HG03457 (cell line): ENCODE results near the gene RIPK1.

Source experiments
- ATAC-seq: cut with Tn5 transposase; IDR thresholded peaks from one replicate; pipeline ENCODE4 v1.9.1; 2021; ENCODE audit warnings: moderate number of reproducible peaks; ENCODE audit not compliant: unreplicated experiment

The RIPK1 gene

DNA sequence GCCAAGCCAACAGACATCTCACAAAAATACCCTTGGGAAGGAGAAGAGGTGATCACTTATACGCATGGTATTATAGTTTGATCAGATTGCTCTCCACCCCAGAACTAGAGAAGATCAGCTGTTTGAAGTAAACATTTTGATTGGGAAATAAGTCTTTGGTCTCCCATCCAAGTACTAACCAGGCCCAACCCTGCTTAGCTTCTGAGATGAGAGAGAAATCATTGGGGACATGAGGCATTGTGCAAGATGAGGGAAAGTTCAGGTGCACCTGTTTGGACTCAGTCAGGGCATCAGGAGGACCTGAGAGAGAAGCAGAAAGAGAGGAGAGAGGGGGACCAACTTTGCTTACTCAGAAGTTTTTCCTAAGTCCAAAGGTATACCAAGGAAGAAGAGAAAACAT lies 11.4 kb downstream of the RIPK1 start:
- ATAC-seq = no peak

DNA sequence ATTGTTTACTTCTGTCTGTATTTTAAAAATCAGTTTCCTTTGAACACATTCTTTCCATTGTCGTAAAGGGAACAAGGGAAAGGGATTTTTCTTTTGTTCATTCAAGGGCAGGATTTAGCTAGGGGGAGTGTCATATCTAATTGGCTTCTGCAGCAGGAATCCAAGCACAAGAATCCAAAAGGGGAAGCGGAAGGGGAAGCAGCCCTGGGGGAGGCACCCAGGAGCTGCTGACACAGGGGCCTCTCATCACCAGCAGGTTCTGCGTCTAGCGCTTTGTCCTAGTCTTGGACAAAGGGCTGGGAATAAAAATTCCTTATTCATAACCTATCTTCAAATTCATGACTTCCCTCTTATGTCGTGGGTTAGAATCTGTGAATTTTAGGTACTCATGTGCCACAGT lies 13.7 kb downstream of the RIPK1 start:
- ATAC-seq = no peak

DNA sequence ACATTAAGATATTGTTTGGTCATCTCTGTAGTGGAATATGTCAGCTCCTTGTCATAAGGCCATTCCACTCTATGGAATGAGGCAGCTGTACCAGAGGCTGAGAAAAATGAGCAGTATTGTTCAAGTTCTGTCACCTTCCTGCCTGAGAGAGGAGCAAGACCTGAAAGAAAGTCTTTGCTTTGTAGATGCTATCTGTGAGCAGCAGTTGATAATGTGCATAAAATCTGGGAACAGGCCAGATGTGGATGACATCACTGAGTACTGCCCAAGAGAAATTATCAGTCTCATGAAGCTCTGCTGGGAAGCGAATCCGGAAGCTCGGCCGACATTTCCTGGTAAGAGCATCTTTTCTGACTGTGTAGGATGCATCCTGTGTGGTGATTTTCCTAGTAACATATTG lies 16.8 kb downstream of the RIPK1 start:
- ATAC-seq = no peak

DNA sequence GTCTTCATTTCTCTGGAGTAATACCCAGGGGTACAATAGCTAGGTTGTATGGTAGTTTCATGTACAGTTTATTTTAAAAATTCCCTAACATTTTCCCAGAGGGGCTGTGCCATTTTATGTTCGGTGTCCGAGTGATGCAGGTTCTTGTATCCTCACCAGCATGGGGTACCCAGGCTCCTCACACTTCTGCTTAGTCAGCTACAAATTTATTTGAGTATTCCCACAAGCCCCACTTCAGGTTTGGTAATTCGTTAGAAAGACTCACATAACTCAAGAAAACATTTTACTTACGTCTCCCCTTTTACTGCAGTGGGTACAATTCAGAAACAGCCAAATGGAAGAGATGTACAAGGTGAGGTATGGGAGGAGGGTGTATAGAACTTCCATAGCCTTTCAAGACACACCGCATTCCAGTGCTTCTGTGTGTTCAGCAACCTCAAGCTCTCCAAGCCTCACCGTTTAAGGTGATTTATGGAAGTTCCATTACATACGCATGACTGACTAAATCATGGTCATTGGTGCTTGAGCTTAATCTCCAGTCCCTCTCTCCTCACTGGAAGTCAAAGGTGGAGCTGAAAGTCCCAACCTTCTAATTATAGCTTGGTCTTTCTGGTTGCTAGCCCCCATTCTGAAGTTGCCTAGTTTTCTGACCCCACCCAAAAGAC lies 18.1 kb downstream of the RIPK1 start:
- no peak for ATAC-seq

DNA sequence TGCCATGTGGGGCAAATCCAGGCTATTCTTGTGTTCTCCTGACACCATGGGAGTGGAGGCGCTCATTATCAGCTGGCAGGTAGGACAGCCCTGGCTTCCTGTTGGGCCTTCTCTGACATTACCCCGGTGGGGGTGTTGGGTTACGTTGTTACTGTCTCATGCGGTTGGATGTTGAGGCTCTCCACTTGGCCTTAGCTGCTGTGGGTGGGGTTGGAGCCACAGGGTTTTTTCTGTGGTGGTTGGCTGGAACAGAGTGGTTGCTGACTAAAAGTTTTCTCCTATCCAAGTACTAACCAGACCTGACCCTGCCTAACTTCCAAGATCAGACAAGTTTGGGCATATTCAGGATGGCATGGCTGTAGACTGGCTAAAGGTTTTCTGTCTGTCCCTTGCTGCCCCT lies 20.2 kb downstream of the RIPK1 start:
- no peak for ATAC-seq

DNA sequence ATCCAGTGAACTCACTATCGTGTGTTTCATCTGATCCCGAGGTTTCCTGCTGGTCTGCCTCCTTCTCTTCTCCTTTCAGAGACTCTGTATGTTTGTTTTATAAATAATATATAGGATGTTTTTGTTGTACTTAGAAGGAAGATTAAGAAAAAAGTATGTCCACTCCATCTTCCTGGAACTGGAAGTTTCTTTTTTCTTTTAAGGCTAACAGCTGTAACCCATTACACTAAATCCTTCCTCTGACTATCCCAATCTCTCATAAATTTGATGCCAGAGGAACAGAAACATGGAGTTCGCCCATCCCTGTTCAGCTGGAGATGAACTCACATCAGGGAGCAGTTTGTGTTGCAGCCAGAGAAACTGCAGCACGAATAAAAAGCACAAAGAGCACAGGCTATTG lies 20.7 kb downstream of the RIPK1 start:
- ATAC-seq = no peak

DNA sequence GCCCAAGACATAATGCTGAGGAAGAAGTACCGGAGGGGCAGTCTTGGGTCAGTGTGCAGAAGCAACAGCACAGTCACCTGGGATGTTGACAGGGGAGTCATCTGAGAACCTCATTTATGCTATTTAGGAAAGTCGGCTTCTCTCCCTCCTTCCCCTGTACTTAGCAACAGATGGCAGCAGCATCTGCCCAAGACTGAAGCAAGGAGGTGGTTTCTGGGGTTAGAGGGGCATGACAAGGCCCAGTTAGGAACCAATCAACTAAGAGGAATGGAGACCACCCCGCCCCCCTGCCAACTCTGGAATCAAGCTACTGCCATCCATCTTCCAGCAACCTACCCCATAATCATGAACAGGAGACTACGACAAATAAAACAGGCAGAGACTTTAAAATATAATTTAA lies 21.7 kb downstream of the RIPK1 start:
- no peak for ATAC-seq

DNA sequence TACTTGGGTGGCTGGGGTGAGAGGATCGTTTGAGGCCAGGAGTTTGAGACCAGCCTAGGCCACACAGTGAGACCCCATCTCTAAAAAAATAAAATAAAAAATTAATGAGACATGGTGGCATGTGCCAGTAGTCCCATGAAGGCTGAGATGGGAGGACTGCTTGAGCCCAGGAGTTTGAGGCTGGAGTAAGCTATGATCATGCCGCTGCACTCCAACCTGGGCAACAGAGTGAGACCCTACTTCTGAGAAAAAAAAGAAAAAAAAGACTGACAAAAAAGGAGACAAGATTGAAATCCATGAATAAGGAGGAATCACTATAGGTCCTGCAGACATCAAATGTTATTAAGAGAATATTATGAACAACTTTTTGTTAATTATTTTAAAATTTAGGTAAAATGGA lies 26.5 kb downstream of the RIPK1 start:
- no peak for ATAC-seq

DNA sequence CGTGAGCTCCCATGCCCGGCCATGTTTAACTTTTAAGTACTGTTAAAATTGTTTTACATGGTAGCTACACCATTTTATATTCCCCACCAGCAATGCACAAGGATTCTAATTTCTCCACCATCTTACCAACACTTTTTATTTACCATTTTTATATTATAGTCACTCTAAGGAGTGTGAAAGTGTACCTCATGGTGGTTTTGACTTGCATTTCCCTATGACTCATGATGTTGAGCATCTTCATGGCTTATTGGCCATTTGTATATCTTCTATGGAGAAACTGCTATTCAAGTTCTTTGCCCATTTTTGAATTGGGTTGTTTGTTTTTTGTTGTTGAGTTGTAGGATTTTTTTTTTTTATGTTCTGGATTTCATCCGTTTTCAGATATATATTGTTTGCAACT lies 34.6 kb downstream of the RIPK1 start:
- ATAC-seq = no peak

DNA sequence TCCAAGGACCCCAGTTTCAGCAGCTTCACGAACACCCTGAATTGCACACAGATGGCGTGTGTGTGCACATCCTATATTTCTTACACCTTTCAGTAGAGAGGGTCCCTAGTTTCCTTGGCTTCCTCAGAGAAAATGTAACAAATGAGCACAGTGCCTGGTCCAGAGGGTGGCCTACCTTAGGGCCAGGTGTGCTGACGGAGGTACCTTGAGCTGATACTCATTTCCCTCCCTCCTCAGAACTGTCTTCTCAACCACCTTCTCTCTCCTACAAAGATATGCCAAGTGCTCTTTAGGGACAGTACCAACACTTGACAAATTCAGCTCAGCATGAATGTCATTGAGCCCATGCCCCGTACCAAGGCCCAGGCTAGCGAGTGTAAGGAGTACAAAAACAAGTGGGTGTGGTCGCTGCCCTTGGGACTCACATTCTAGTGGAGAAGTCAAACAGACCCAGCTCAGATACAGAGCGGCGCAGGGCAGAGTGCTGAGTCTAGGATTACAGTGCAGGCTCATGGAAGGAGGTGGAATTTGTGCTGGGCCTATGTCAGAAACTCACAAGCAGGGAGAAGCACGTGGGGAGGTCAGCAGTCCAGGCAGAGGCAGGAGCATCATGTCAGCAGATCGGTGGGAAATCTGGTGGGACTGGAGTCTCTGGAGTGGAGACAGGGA lies 40.6 kb downstream of the RIPK1 start:
- ATAC-seq = no peak

DNA sequence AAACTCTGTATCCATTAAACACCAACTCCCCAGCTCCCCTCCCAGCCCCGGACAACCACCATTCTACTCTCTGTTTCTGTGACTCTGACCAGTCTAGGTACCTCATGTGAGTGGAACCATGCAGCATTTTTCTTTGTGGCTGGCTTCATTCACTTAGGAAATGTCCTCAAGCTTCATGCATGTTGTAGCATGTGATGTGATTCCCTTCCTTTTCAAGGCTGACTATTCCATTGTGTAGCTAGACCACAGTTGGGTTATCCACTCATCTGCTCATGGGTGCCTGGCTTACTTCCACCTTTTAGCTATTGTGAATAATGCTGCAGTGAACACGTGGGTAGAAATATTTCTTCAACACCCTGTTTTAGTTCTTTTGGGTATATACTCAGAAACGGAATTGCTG lies 41.5 kb downstream of the RIPK1 start:
- ATAC-seq = no peak

DNA sequence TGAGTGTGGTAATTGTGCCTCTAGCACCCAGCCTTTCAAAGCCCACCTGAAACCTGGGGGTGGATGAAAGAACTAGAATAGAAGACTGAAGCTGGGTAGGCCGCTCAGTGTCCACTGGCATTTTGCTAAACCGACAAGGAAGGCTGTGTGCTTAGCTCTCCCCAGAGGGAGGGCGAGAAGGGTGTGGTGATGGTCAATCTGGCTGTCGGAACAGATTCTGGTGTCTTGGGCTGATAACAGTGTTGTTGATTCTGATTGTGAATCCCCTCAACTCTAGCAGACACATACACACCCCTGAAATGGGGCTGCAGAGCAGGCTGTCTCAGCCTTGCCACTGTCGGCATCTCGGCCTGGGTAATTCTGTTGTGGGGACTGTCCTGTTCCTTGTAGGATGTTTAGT lies 46.1 kb downstream of the RIPK1 start:
- ATAC-seq = no peak

DNA sequence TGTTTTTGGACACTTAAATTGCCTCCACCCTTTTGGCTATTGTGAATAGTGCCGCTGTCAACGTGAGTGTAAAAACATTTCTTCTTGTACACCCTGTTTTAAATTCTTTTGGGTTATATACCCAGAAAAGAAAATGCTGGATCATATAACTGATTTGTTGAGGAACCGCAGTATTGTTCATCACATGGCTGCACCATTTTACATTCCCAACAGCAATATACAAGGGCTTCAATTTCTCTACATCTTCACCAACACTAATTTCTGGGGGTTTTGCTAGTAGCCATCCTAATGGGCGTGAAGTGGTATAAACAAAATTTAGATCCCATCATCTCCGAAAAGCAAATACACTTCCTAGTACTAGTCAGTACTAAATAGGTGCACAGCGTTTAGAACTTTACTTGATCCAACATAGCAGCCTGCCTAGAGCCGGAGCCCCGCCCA lies 49.6 kb downstream of the RIPK1 start:
- ATAC-seq = no peak

DNA sequence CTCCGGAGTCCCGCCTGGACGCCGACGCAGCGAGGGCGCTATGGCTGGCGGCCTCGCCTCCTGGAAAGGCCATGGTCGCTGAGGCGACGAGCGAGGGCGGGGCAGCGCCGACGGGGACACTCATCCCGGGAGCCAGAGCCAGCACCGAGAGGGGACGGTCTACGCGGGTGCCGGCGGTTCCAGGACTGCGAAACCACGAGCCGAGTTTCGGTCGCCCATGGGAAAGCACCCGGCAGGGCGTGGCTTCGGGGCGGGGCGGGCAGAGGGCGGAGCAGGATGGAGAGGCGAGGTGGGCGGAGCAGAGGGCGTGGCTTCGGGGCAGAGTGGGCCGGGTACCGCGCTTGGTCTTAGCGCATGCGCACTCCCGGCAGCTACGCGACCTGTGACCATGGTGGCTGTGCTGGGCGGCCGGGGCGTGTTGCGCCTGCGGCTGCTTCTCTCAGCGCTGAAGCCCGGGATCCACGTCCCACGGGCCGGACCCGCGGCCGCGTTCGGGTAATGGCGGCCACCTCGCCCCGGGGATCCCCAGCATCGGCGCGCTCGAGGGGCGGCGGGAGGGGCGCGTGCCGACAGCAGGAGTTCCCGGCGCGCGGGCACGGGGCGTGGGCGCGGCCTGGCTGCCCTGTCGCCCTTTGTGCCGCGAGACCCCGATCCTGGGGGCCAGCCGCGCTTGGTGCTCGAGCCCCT lies 50.2 kb downstream of the RIPK1 start, which contains the start of gene BPHL:
BPHL (plus strand) TSS at position 359 of the 687 bp plus-strand sequence; CDS start at position 389, 30 bp downstream.
- ATAC-seq = peak; percentile 84

DNA sequence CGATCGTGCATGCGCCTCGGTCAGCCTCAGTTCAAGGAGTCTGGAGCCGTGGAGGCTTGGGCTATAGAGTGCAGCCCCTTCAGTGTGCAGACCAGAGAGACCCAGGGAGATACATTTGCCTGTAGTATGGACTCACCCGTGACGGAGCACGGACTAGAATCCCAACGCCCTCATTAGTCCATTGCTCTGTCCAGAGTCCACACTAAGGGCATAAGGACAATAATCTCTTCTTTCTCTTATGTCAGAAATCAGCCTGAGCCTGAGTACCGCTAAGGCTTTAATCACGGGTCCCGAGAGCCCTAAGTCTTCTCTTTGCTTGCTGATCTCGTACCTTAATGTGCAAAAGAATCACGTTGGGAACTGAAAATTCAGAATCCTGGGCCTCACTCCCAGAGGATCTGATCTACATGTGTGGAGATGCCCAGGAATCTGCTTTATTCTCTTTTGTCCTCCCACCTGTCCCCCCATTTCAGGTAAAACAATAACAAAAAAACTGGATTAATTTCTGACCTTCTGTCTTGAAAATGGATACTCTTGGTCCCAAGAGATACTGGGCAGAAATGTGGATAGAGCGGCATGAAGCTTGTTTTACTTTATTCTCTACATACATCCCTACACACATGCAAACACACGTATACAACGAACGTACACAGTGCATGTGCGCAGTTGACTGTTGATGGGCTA lies 50.9 kb downstream of the RIPK1 start:
- ATAC-seq = peak; percentile 24

DNA sequence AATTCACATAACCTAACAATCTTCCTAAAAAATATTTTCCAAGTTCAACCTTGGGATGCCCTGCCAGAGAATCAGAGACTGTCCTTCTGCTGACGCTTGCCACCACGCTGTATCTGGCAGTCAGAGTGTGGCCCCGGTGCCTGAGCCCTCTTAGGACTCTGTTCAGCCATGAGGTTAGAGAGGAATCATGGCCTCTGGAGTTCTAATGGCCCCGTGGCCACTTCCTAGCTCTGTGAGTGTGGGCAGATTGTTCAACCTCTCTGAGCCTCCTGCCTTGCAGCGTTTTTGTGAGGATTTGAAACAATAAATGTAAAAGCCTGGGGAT lies 52.4 kb downstream of the RIPK1 start:
- ATAC-seq = no peak

DNA sequence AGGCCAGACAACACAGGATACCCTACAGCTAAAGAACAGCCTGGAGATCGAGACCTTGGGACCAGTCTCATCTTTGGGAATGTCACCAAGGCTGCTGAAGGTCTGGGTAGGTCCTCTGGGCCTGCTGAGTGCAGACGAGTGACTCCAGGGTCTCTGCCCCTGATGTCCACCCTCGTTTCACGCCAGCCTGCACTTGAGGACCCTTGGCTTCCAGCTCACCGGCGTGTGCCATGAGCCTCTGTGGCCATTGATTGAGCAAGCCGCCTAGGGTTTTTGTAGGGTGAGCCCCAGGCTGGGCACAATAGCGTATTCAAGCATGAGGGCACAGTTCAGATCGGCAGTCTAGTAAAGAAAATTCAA lies 54.5 kb downstream of the RIPK1 start:
- no peak for ATAC-seq

DNA sequence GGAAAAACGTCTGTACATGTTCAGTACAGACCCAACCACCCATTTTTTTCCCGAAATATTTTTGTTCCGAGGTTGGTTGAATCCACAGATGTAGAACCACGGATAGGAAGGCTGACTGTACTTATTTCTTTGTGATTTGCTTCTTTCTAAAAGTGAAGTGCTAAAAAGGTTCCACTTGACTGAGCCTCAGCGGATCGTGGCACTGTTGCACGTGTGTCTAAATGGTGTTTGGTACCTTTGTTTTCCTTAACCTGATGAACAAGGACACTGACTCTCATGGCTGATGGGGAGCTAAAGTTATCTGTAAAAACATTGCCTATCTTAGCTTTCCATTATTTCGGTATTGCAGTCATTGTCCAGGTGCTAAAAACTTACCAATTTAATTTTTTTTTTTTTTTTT lies 56.4 kb downstream of the RIPK1 start:
- ATAC-seq = no peak

DNA sequence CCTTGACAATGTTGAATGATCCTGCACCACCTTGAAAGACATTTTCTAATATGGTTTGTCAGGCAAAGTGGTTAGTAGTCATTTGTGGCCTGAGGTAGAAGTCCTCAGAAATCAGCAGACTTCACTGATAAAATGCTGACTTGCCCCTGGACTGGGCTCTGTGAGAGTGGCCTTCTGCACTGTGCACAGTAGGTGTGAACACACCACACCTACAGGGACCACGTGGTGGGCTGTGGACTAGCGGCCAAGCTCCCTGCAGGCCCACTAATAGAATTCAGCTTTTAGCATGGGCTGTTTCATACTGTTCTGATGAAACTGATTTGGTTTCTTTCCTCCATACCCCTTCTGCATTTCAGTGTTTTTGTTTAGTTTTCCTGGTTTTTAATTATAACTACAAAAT lies 57.5 kb downstream of the RIPK1 start:
- ATAC-seq = no peak

DNA sequence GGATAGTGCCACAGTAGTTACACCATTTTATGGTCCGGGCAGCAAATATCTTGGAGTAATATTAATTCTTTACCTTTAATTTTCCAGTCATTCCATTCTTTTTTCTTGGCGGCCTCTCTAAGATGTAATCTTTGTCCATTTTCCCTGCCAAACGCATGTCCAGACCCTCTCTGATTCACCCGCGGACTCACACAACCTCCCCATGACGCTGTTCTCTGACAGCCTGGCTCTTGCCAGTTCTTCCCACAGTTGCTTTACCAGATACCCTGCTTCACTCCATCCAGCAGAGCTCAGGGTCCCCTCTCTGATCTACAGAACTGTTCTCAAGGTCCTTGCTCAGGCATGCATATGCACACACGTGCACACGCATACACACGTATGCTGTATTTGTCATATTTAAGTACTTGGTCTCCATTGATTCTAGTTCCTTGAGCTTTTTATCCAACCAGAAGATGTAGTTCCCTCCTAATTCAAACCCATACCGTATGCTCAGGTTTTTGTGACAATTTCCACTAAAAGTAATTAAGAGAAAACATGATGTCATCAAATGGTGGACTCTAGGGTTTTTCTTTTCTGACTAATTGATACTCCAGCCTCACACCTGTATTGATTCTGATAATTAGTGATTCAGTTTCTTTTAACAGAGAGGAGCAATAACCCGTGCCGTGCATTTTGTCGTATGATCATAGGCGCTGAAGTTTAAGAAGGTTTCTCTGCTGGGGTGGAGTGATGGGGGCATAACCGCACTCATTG lies 60.2 kb downstream of the RIPK1 start:
- ATAC-seq = no peak

DNA sequence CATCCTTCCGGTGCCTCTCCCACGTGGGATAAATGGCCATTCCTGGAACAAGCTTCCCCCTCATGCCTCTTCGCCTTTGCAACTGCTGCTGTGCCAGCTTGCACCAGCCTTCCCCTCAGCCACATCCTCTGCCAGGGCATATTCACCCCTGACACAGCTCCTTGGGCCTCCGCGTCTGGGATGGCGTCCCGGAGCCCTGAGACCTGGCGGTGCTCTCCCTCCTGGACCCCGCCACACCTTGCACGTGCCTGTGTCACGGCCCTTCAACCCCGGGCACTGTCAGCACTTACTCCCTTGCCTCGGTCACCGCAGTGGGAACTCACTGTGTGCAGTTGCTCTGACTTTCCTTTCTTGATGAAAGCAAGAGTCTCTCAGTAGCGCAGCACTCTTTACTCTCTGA lies 63.4 kb downstream of the RIPK1 start:
- no peak for ATAC-seq
